Measurements from ENCODE around the gene OTOS.

Gene OTOS

GRCh38 chr2:240134956-240135520, 5.4 kb downstream of the OTOS start:
- no peak for TF ChIP-seq CTCF (IDR thresholded peaks at IDR 0.05; ENCODE audit: poor library complexity, severe bottlenecking)
- H3K4me3 ChIP-seq (ENCODE audit: severe bottlenecking) = peak overlapping the region; percentile 64
- no peaks in the 10 kb centered on the region for H3K27me3 ChIP-seq (ENCODE audit: insufficient read depth, poor library complexity, severe bottlenecking)
- H3K4me1 ChIP-seq (ENCODE audit: insufficient read depth, poor library complexity, severe bottlenecking) = peaks cover 6% of the 10 kb centered on the region
- no peaks in the 10 kb centered on the region for H3K9me3 ChIP-seq (ENCODE audit: severe bottlenecking)
- H3K36me3 ChIP-seq (ENCODE audit: low read depth) = peaks cover 31% of the 10 kb centered on the region
- DNase-seq (ENCODE audit: low spot score) (peak; percentile 25), ATAC-seq (ENCODE audit: low read depth) (no peak)
- H3K27ac ChIP-seq (ENCODE audit: poor library complexity, severe bottlenecking) = no peak overlapping the region

GRCh38 chr2:240134466-240134865, 6.0 kb downstream of the OTOS start:
- no peak for TF ChIP-seq CTCF (IDR thresholded peaks at IDR 0.05; ENCODE audit: poor library complexity, severe bottlenecking)
- Histone ChIP-seq H3K27me3 (ENCODE audit: insufficient read depth, poor library complexity, severe bottlenecking) (no peaks in the 10 kb centered on the region), H3K4me1 (ENCODE audit: insufficient read depth, poor library complexity, severe bottlenecking) (peaks cover 6% of the 10 kb centered on the region), H3K9me3 (ENCODE audit: severe bottlenecking) (no peaks in the 10 kb centered on the region), H3K36me3 (ENCODE audit: low read depth) (peaks cover 36% of the 10 kb centered on the region), H3K27ac (ENCODE audit: poor library complexity, severe bottlenecking) (no peak overlapping the region), H3K4me3 (ENCODE audit: severe bottlenecking) (no peak overlapping the region)
- DNase-seq (ENCODE audit: low spot score) (no peak), ATAC-seq (ENCODE audit: low read depth) (no peak)

- Histone ChIP-seq H3K27ac (ENCODE audit: poor library complexity, severe bottlenecking) (no peak overlapping the region), H3K4me1 (ENCODE audit: insufficient read depth, poor library complexity, severe bottlenecking) (peaks cover 6% of the 10 kb centered on the region), H3K27me3 (ENCODE audit: insufficient read depth, poor library complexity, severe bottlenecking) (no peaks in the 10 kb centered on the region), H3K4me3 (ENCODE audit: severe bottlenecking) (no peak overlapping the region), H3K9me3 (ENCODE audit: severe bottlenecking) (no peaks in the 10 kb centered on the region), H3K36me3 (ENCODE audit: low read depth) (peaks cover 42% of the 10 kb centered on the region)
- ATAC-seq (ENCODE audit: low read depth) (no peak), DNase-seq (ENCODE audit: low spot score) (peak; percentile 17)
- no peak for TF ChIP-seq CTCF (IDR thresholded peaks at IDR 0.05; ENCODE audit: poor library complexity, severe bottlenecking)
Observed at GRCh38 chr2:240133401-240133800, 7.1 kb downstream of the OTOS start.

GRCh38 chr2:240132651-240132980, 7.8 kb downstream of the OTOS start:
- TF ChIP-seq CTCF (IDR thresholded peaks at IDR 0.05; ENCODE audit: poor library complexity, severe bottlenecking) = no peak
- no peak overlapping the region for H3K4me3 ChIP-seq (ENCODE audit: severe bottlenecking)
- ATAC-seq (ENCODE audit: low read depth) (no peak), DNase-seq (ENCODE audit: low spot score) (no peak)
- no peaks in the 10 kb centered on the region for H3K9me3 ChIP-seq (ENCODE audit: severe bottlenecking)
- H3K27ac ChIP-seq (ENCODE audit: poor library complexity, severe bottlenecking) = no peak overlapping the region
- peaks cover 43% of the 10 kb centered on the region for H3K36me3 ChIP-seq (ENCODE audit: low read depth)
- no peaks in the 10 kb centered on the region for H3K27me3 ChIP-seq (ENCODE audit: insufficient read depth, poor library complexity, severe bottlenecking)
- peaks cover 6% of the 10 kb centered on the region for H3K4me1 ChIP-seq (ENCODE audit: insufficient read depth, poor library complexity, severe bottlenecking)

GRCh38 chr2:240131941-240132650, 8.4 kb downstream of the OTOS start:
- no peaks in the 10 kb centered on the region for H3K9me3 ChIP-seq (ENCODE audit: severe bottlenecking)
- H3K36me3 ChIP-seq (ENCODE audit: low read depth) = peaks cover 43% of the 10 kb centered on the region
- ATAC-seq (ENCODE audit: low read depth) (no peak), DNase-seq (ENCODE audit: low spot score) (peak; percentile 46)
- H3K27ac ChIP-seq (ENCODE audit: poor library complexity, severe bottlenecking) = no peak overlapping the region
- no peaks in the 10 kb centered on the region for H3K27me3 ChIP-seq (ENCODE audit: insufficient read depth, poor library complexity, severe bottlenecking)
- no peak overlapping the region for H3K4me3 ChIP-seq (ENCODE audit: severe bottlenecking)
- peaks cover 6% of the 10 kb centered on the region for H3K4me1 ChIP-seq (ENCODE audit: insufficient read depth, poor library complexity, severe bottlenecking)
- no peak for TF ChIP-seq CTCF (IDR thresholded peaks at IDR 0.05; ENCODE audit: poor library complexity, severe bottlenecking)
